DMS153 treated with DMSO at 0.1 percent for 48 hours (cell line): ENCODE data around the gene SPSB1.

Experiments
- DNase-seq: peaks from one replicate; lab custom pipeline; 2025; ENCODE audit not compliant: unreplicated experiment; lab: John Stamatoyannopoulos, UW

The SPSB1 gene

DNA sequence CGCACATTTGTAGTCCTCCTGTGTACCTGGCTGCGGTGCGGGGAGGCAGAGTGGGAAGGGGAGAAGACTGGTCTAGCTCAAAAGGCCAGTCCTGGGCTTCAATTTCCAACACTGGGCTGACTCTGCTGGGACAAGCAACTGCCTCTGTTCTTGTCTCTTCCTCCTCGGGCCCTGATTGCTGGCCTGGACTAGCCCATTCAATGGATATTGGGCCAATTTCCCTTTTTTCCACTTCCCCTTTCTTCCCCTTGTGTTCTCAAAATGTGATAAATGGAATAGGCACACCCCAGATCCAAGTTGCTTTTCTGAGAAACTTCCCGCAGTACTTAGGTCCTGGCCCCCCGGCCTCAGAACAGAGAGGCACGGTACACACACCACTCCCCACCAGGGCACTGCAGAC lies 48.2 kb downstream of the SPSB1 start:
- no peak for DNase-seq

DNA sequence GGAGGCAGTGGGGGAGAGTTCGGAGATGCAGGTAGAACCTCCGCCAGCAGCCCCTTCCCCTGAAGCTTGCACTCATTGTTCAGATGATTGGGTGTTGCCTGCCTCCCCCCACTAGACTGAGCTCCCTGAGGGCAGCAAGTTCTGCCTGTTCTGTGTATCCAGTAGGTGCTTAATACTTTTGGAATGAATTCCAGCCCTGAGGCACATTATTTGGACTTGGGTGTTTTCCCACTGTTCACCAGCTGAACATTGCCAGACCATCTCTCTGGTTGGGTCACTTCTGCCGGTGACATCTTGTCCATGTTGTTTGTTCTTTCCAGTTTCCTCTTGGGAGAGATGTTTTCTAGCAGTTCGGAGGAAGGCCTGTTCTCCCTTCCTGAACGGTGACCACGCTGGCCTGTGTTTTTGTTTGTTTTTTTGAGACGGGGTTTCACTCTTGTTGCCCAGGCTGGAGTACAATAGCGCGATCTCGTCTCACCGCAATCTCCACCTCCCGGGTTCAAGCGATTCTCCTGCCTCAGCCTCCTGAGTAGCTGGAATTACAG lies 48.7 kb downstream of the SPSB1 start:
- no peak for DNase-seq

DNA sequence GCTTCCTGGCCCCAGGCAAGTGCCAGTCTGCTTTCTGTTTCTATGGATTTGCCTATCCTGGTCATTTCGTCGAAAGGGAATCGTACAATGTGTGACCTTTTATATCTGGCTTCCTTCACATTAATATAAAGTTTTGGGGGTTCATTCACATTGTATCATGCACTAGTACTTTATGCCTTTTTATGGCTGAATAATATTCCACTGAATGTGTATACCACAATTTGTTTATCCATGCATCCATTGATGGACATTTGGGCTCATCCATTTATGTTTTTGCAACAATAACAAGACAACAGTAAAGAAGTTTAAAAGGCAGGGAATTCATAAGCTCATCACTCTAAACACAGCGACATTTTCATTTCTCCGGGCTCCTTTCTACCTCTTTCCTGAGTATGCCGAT lies 50.6 kb downstream of the SPSB1 start:
- no peak for DNase-seq

DNA sequence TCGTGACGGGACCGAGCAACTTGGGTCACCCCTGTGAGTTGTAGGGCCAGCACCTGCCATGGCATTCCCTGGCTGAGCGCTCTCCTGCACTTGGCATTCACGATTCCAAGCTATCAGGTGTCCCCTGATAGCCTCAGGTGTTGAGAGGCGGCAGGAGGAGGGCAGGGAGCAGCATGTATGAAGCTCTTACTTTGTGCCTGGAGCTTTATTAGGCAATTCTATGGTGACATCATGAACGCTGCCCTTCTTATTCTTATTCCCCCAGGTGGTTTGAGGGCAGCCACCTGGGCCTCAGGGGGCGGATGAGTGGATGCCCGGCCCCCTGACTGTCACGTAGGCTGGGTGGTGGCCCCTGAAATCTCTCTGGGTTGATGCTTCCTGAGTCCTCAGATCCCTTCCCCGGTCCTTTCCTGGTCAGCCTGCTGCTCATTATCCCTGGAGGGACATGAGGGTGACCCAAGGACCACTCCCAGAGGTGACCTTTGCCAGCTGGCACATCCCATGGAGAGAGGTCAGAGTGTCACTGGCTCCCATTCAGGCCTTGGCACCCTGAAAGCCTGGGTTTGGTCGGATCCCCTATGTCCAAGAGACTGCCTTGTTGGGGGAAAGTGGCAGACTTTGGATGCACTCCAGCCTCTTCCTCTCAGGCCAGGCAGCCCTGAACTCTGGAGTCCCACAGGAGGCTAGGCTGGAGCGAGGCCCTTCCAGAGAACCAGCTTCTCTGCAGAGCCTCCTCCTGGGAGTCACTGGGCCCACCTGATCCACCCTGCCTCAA lies 51.9 kb downstream of the SPSB1 start:
- no peak for DNase-seq

DNA sequence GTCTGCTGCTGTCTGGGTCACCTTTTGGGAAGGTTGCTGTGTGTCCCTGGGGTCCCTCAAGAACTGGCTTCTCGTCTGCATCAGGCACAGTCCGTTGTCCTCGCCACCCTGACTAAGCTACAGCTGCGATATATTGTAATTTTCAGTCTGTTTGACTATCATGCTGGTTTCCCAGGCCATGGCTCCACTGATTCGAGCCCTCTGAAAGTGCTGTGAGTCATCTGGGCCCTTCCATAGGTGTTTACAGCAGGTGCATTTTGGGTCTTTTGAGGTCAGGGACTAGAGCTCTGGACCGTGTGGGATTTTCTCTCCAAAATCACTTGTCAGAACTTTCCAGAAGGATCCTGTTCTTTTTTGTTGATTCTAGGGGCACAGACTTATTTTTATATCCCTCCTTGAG lies 52.8 kb downstream of the SPSB1 start:
- no peak for DNase-seq

DNA sequence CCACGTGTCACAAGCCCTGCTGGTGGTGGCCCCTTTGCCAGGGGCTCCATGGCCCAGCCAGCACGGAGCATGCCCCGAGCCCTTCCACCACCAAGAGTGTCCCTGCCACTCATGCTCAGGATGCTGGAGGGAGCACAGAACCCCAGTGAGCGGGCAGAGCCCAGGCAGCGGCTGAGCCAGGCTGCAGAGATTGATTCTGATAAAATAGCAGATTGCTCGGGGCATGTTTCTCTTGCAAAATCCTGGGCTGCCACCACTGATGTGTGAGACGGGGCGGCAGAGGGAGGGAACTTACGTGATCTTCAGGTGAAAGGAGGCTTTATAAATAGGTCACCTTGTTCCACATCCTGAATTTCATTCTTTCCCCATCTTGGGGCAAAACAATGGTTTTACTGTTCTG lies 53.2 kb downstream of the SPSB1 start:
- no peak for DNase-seq

DNA sequence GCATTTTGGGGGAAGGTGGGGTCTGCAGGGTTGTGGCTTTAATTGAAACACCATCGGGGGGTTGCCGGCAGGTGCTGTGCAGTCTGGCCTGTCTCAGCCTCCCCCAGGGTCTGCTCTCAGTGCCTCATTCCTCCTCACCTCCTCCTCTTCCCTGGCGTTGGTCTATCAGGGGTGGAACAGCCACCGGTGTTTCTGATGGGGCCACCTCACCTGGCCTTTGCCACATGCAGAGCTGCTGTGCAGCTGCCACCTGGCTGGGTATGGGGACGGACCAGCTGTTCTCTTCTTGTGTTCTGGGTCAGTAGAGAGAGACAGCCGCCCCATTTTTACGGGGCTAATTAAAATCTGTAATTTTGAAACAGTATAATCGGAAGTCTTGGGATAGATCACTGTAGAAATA lies 53.9 kb downstream of the SPSB1 start:
- no peak for DNase-seq

DNA sequence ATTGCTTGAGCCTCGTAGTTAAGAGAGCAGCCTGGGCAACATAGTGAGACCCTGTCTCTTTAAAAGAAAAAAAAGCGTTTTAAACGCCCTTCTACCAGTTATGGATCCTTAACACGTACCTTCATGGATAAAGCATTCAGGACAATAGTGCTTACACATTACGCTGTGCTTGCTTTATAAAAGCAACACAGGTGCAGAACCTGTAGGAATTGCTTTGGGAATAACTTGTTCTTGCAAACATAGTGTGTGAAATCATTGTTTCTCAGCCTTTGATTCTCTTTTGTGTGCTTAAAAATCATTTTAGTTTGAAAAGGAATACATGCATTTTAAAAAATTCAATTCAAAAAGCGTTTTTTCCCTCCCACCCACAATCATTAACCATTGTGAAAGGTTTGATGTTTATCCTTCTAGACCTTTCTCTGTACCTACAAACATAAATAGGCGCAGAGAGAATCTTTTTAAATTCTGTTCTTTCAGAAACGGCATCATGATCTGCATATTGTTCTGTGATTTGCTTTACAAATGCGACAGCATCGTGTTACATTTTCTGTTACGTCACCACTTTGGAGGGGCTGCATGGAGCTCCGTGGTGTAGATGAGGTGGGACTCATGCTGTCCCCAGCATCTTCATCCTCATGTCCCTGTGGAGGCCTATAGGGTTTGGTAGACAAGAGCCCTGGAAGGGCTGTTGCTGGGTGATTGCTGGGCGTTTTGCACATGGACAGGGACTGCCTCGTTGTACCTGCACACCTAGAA lies 54.6 kb downstream of the SPSB1 start:
- DNase-seq: no peak

DNA sequence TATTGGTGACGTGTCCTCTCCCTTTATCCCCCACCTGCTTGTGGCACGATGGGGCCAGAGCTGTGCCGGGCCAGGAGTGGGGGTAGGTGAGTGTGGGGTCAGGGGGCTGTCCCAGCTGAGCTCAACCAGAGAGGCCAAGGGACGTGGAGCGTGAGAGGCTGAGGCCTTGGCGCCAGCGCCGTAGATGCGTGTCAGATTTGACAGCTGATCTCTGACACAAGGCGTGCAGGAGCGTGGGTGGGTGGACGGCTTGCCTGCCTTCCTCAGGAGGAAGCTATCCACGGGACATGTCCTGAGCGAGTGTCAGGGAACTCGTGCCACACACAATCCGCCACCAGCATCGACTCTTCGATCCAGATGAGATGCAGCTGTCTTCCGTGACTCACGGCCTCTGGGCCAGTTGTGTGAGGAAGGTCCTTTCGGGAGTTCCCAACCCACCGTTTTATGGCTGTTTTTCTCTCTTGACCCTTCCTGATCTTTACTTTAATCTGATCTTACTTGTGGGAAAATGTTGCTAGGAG lies 56.7 kb downstream of the SPSB1 start:
- no peak for DNase-seq

DNA sequence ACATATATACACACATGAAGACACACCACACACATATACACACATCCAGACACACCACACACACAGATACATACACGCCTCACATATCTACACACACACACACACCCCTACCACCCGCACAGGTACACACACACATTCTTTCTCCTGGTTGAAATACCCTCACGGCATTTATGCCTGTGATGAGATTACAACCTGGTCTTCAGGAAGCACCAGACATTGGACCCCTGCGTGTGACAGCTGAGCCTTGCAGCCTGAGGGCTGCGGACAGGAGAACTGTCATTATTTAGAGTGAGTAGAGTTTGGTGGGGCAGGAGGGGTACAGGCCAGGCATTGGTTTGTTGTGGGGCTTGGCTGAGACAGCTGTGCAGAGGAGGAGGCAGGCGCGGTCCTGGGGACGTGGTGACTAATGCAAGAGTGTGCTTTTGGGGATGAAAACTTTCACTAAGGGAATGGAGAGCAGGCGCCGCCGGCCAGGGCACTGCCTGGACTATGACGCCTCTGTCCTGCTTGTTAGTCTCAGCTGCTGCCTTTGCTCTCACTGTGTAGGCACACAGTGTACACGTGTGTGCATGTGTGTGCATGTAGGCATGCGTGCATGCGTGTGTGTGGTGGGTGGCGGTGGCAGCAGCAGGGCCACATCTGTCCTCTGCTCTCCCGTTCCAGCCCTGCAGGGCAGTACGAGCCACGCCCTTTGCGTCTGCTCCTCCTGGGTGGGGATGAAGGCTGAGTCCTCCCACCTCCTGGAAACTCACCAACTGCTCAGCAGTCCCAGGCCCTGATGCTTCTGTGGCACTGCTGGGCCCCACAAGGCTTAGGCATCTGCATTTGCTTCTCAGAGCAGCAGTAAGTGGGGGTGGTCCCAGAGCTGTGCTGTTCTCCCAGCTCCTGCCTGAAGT lies 57.6 kb downstream of the SPSB1 start:
- no peak for DNase-seq

DNA sequence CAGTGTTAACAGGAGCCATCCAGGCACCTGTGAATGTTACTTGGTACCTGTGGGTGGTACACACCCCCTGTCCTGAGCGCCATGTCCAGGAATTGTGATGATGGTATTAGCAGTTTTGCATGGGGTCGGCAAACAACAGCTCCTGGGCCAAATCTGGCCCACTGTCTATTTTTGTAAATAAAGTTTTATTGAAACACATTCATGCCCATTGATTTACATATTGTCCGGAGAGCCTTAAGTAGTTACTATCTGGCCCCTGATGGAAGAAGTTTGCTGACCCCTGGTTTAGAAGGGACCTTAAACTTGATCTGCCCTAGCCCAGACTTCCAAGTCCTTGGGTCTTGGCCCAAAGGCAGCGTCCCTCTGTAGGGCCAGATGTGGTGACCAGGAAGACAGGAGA lies 58.3 kb downstream of the SPSB1 start:
- no peak for DNase-seq

DNA sequence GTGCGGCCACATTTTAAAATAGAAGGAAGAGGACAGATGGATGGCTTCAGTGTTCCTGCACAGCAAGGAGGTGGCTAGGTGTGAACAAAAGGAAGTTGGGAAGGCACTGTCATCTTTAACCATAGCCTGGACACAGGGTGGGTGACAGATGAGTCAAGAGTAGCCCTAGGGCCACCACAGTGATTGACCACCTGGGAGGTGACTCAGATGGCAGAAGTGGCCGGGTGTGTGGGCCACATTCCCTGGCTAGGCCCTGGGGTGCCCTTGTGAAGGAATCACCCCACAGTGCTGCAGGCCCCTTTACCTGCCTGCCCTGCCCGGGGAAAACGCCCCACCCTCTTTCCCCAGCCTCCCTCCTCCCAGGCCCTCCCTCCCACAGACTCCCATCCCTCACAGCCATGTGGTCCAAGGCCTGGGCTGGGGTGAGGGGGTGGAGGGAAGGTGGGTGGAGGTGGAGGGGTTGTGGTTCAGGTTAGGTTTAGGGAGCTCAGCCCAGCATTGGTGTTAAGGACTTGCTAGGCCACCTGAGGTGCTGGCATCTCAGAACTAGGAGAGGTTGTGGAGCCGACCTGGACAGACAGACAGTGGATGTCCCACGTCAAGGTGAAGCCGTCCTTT lies 59.1 kb downstream of the SPSB1 start:
- DNase-seq: no peak

DNA sequence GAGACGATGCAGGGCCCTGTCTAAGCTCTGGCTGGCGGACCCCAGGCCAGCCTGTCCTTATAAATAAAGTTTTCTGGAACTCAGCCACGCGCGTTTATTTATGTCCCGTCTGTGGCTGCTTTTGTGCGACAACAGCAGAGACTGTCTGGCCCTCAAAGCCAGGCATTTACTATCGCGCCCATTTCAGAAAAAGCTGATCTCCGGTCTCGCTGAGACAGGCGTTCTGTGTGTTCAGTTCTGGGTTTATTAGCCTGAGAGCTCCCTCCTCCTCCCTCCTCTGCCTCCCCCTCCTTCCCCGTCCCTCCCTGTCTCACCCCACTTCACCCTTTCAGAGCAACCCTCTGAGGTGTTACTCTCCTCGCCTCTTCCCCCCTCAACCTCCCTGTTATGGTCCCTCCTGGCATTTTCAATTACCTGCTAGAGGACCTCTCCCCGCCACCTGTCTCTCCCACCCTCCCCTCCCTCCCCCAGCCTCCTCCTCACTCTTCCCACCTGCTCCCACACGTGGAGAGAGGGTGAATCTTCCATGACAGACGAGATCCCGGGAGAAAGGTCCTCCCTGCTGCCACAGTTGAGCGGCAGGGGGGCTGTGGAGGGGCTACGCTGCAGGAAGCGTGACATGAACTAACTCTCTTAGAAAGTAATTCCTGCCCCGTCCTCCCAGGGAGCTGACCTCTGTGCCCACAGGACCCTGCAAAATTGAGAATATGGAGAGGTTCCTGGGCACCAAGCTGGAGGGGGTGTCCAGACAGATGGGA lies 59.9 kb downstream of the SPSB1 start:
- no peak for DNase-seq

DNA sequence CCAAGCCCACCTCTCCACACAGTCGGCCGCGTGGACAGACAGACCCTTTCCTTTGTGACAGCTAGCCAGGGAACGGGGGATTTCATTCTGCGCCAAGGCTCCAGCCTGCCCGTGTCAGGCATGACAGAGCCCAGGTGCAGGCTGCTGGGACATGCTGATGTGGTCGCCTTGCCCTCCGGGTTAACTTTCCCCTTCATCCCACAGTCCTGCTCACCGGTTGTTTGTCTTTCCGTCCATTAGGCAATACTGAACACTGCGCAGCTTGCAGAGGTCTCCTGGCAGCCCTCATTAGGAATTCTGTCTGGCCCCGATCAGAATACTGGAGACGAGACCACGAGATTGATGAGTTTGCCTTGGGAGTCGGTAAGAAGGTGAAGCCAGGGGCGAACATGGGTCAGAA lies 62.8 kb downstream of the SPSB1 start:
- no peak for DNase-seq

DNA sequence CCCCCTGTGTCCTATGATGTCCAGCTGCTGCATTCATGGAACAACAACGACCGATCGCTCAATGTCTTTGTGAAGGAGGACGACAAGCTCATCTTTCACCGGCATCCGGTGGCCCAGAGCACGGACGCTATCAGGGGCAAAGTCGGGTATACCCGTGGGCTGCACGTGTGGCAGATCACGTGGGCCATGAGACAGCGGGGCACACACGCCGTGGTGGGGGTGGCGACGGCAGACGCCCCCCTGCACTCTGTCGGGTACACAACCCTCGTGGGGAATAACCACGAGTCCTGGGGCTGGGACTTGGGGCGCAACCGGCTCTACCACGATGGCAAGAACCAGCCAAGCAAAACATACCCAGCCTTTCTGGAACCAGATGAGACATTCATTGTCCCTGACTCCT lies 63.3 kb downstream of the SPSB1 start:
- DNase-seq: no peak

DNA sequence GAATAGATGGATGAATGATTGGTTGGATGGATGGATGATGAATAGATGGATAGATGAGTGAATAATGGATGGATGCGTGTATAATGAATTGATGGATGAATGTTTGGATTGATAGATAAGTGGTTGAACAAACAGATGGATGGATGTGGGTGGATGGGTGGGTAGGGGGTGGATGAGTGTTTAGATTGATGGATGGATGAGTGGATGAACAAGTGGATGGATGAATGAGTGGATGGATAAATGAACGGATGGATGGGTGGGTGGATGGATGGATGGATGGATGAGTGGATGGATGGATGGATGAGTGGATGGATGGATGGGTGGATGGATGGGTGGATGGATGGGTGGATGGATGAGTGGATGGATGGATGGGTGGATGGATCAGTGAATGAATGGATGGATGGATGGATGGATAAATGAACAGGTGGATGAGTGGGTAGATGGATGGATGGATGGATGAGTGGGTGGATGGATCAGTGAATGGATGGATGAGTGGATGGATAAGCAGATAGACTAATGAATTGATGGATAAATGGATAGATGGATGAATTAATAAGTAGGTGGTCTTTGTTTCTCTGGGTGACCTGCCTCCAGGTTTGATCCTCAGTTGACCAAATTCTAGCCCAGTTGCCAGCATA lies 64.3 kb downstream of the SPSB1 start:
- no peak for DNase-seq

DNA sequence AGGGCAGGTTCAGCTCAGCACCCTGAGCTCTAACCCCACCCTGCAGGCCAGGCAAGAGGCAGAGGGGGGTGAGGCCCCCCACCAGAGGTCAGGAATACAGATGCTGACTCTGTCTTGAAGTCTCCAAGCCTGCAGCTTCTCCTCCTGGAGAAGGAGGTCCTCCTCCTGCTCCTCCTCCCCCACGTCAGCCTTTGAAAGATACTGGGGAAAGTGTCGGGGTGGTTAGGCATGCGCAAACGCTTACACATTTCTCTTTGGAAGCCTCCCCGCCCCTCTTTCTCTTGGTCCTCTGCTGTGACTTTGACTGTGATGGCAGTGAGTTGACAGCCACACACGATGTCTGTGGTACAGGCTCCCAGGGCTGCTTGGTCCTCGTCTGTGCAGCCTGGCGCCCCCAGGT lies 65.3 kb downstream of the SPSB1 start:
- DNase-seq: no peak

DNA sequence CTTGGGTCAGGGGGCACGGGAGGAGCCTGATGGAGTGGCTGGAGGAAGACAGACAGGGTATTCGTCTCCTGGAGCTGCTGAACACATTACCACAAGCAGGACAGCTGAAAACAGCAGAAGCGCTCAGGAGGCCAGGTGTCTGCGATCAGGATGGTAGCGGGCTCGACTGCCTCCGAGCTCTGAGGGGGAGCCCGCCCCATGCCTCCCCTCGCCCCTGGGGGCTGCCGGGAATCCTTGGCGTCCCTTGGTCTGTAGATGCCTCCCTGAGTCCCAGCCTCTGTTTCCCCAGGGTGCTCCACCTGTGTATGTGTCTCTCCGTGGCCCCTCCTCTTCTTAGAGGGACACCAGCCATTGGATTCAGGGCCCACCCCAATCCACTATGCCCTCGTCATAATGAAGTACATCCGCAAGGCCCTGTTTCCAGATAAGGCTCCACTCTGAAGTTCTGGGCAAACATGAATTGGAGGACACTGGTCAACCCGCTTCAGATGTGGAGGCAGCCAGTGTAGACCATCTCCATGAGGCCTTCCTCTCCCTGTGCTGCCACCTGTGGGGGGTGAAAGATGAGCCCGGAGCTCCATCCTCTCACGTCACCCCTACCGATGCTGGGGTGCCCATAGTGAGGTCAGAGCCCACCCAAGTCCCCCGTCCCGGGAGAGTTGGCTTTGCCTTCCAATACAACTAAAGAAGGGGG lies 67.8 kb downstream of the SPSB1 start:
- DNase-seq: no peak
